AG04450 (cell line): Measurements from ENCODE around the gene MACROD2. TPM values are rescaled to one million over a fixed set of nuclear protein-coding genes. Genes with fewer than 3 reads are reported as not detected.

Experiments used
- CTCF ChIA-PET: fragments of 300-600, 350-600 bp; formaldehyde crosslinking; extraction: SDS; loops from one replicate; lab custom pipeline; 2022; ENCODE audit warnings: antibody characterized with exemption, inconsistent platforms; lab: Charles Lee
- POLR2A ChIA-PET: fragments of 350-600 bp; formaldehyde crosslinking; extraction: SDS; loops from one replicate; lab custom pipeline; 2021; ENCODE audit warnings: antibody characterized with exemption, inconsistent platforms; lab: Yijun Ruan, JAX
- DNase-seq: peaks from one replicate; pipeline ENCODE4 v3.0.0-alpha.2; 2011; ENCODE audit warnings: low read depth, low spot score
- H3K27ac ChIP-seq: one replicate; pipeline ENCODE4 v1.5.1; 2012; ENCODE audit warnings: low read depth, low read length, control low read depth
- H3K27me3 ChIP-seq: one replicate; pipeline ENCODE4 v1.6.0; 2012; ENCODE audit warnings: low read length; ENCODE audit not compliant: control insufficient read depth, insufficient read depth
- H3K4me3 ChIP-seq: 2 replicates; pipeline ENCODE4 v1.5.1; 2011; ENCODE audit warnings: mild to moderate bottlenecking, low read depth, low read length, control low read depth
- H3K9me3 ChIP-seq: 2 replicates; pipeline ENCODE4 v1.5.1; 2012; ENCODE audit warnings: low read length; ENCODE audit not compliant: control insufficient read depth, insufficient read depth
- CTCF ChIP-seq: IDR thresholded peaks from 2 replicates; pipeline ENCODE4 v1.5.1; 2011; ENCODE audit warnings: low read depth, low read length, control low read depth, inconsistent platforms
- polyA plus RNA-seq: library from polyadenylated mRNA; depleted of rRNA; stranded (reverse); fragments of >200 nt; gene quantifications from 2 replicates; pipeline ENCODE4 v1.2.3, GENCODE V29; 2011

Gene MACROD2
- polyA plus RNA-seq, 1 experiment, result 0.02 TPM

GRCh38 chr20:15257569-15257870 lies 1262.2 kb downstream of the MACROD2 start:
- POLR2A ChIA-PET, result no interaction called here
- H3K9me3 ChIP-seq, result no peaks in the 10 kb centered on the region
- no peak overlapping the region for H3K27ac ChIP-seq
- H3K4me3 ChIP-seq, result no peak overlapping the region
- CTCF ChIA-PET, result no interaction called here
- DNase-seq, result no peak
- TF ChIP-seq CTCF, result no peak
- no peaks in the 10 kb centered on the region for H3K27me3 ChIP-seq

- DNase-seq, result no peak
- no peaks in the 10 kb centered on the region for H3K9me3 ChIP-seq
- no peak overlapping the region for H3K27ac ChIP-seq
- no peaks in the 10 kb centered on the region for H3K27me3 ChIP-seq
- ChIA-PET POLR2A (no interaction called here), CTCF (no interaction called here)
- no peak for TF ChIP-seq CTCF
- no peak overlapping the region for H3K4me3 ChIP-seq
Observed at GRCh38 chr20:15265581-15266309, 1270.4 kb downstream of the MACROD2 start.

- ChIA-PET CTCF (no interaction called here), POLR2A (no interaction called here)
- Histone ChIP-seq H3K27me3 (no peaks in the 10 kb centered on the region), H3K4me3 (no peak overlapping the region), H3K9me3 (no peaks in the 10 kb centered on the region), H3K27ac (no peak overlapping the region)
- no peak for TF ChIP-seq CTCF
- DNase-seq, result no peak
Observed at GRCh38 chr20:15267935-15268334, 1272.6 kb downstream of the MACROD2 start.

GRCh38 chr20:15278041-15278440 lies 1282.7 kb downstream of the MACROD2 start:
- CTCF ChIA-PET, result no interaction called here
- Histone ChIP-seq H3K9me3 (no peaks in the 10 kb centered on the region), H3K27me3 (no peaks in the 10 kb centered on the region), H3K4me3 (no peak overlapping the region), H3K27ac (no peak overlapping the region)
- POLR2A ChIA-PET, result no interaction called here
- TF ChIP-seq CTCF, result no peak
- DNase-seq, result no peak

GRCh38 chr20:15287329-15287728 lies 1292.0 kb downstream of the MACROD2 start:
- no peaks in the 10 kb centered on the region for H3K27me3 ChIP-seq
- no peak overlapping the region for H3K27ac ChIP-seq
- no peaks in the 10 kb centered on the region for H3K9me3 ChIP-seq
- H3K4me3 ChIP-seq, result no peak overlapping the region
- ChIA-PET CTCF (no interaction called here), POLR2A (no interaction called here)
- TF ChIP-seq CTCF, result no peak
- no peak for DNase-seq
